Measurements from ENCODE around the gene SCART1.
"Not testable (repeated sequence)": the region's sequence is repeated elsewhere in the genome, so short reads cannot be mapped to it uniquely, and the experiment has no call there.

Gene SCART1

DNA sequence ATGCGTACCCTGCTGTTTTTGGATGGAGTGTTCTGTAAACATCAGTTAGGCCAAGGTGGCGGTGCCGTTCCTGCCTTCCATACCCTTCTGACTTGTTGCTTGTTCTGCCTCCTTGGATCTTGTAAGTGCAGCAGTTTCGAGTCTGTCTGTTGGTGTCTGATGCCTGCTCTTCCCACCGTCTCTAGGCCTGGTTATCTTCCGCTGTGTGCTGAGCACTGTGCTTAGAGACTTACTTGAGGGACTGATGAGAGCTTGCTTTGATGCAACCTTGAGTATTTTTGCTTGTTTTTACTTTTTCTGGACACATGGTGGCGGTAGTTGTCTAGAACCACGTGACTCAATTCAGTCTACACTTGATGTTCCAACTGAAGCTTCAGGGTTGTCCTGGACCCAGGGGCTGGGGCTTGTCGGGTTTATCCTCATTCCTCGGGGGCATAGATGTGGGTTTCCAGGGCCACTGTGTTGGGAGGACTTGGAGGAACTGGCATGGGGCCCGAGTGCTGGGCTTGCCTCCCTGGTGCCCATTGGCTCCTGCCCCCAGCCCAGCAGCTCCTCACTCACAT is 15.0 kb upstream of the SCART1 start:
- peak; percentile 39 for DNase-seq

DNA sequence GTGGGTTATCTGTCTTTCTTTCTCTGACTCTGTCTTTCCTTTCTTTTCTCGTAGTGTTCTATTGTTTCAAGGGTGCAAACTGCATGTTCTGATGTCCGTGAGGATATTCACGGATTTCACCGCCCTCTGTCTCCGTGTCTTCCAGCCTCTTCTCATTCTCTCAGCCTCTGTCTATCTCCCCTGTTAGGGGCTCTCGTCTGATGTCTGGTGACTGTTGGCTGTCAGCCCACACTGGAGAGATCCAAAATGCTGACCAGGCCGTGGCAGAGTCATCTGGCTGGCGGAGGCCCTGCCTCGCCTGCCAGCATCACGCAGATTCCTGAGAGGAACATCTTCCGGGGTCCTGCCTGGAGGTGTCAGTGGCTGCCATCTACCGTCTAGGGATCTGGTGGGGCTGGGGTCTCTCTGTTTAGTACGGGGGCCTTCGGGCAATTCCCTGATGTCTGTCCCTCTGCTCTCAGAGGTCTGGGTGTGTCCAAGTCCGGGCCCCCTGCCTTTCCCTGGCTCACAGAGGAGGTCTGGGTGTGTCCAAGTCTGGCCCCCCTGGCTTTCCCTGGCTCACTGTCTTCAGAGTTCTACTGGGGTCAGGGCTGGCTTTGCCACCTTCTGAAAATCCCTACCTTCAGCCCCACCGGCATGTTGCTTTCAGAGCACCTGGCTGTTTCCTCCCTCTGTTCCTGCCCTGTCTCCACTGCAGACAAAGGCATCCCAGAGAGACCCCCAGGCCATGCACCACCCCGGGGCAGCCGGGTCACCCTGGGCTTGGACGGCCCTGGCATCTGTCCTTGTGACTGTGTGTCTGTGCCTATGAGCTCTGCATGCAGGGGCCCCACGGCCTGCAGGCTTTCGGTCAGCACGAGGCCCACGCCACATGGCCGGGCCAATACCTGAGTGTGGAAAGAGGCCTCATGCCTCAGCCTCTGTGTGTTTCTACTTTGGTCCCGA is 14.0 kb upstream of the SCART1 start:
- no peak for DNase-seq

DNA sequence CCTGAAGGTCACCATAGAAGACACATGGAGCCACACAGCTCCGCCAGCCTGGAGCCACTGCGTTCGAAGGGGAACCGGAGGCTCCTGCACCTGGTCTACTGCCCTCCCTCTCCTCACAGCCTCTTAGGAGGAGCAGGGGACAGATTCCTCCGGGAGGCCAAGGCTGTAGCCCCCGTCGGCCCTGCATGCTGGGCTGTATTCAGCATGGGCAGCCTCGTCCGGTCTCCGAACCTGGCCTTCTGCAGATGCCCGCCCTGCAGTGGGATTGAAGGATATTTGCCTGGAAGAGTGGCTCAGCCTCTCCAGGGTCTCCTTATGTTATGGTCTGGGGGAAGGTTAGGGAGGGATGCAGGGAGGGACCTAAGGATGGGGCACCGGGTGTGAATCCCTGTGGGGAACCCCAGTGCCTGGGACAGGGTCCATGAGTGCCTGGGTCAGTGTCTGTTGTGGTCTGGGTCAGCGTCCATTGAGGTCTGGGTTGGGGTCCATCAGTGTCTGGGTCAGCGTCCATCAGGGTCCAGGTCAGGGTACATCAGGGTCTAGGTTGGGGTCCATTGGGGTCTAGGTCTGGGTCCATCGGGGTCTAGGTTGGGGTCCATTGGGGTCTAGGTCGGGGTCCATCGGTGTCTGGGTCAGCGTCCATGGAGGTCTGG is 13.0 kb upstream of the SCART1 start:
- DNase-seq: no peak

DNA sequence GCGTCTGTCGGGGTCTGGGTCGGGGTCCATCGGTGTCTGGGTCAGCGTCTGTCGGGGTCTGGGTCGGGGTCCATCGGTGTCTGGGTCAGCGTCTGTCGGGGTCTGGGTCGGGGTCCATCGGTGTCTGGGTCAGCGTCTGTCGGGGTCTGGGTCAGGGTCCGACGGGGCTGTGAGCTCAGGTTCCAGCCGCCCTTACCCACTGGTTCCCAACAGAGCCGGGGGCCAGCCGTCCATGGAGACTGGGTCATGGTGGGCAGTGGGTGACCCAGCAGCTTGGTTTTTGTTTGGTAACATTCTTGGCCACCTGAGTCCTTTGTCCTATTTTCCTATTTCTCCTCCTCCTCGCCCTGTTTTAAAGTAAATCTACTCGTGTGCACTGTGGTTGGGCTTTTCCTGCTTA is 12.4 kb upstream of the SCART1 start:
- DNase-seq: not testable (repeated sequence)

DNA sequence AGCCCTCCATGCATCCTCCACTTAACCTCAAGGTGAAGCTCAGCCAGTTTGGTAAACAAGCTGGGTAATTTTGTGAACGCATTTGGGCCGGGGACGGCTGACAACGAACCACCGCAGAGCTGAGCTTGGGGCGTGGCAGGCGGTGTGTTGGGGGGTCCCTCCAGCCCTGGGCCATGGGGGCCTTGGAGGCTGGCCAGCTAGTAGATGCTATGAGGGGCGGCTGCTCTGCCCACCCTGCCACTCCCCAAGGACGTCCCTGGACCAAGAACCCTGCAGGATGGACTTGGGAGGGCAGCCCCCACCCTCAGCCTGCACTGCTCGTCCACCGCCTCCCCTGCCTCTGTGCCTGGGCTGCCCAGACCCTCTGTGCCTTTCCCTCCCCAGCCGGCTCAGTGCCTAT is 12.0 kb upstream of the SCART1 start:
- no peak for DNase-seq

DNA sequence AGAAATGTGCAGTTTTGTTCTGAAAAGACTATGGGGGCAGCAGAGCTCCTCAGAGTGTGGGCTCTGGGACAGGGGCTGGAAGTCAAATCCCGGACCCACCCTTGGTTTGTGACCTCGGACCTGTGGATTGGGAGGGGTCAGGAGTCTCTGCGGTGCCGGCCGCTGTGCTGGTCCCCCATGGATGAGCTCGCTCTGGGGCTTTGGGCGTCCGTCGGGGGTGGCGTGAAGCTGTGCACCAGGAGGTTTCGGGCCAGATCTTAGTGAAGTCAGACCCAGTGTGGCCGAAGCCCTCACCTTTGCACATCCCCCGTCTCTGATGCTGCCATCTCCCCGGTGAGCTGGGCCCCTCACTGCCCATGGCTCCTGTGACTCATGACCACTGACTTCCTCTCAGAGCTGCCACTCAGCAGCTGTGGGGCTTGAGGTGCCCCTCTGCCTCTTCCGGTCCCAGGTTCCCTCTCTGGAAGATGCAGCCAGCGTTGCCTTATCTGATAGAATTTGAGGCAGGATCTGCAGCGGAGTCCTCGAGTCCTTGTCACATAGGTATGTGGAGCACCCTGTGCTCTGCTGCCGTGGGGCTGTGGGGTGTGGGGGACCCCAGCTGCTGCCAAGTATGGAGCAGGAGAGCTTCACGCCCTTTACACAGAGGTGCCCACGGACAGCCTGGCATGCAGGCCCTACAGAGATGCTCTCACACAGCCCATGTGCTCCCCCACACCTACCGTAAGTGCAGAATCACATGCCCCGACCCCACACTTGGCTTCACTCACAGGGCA is 11.4 kb upstream of the SCART1 start:
- DNase-seq: no peak

DNA sequence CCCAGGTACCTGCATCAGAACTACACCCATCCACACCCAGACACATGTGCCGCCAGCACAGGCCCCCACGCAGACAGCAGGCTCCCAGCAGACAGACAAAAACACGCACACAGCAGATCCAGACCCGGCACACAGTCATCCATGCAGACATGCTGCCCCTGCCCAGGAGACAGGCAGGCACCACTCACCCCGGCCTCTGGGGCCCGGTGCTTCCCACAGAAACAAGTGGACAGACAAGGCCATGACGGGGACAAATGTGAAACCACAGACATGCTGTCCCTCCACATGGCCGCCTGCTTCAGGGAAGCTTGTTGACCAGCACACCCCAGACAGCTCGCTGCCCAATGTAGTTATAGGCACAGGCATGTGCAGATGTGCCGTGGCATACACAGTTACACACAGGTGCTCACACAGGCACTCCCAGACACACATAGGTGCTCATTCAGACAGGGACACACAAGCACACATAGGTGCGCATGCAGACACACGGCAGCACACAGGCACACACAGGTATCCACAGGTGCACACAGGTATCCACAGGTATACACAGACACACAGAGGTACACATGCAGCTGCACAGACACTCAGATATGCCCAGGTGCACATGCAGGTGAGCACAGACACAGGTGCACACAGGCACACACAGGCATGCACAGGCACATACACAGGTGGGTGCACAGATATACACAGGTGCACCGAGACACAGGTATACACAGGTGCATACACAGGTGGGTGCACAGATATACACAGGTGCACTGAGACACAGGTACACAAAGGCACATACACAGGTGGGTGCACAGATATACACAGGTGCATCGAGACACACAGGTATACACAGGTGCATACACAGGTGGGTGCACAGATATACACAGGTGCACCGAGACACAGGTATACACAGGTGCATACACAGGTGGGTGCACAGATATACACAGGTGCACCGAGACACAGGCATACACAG is 10.5 kb upstream of the SCART1 start:
- DNase-seq: no peak

DNA sequence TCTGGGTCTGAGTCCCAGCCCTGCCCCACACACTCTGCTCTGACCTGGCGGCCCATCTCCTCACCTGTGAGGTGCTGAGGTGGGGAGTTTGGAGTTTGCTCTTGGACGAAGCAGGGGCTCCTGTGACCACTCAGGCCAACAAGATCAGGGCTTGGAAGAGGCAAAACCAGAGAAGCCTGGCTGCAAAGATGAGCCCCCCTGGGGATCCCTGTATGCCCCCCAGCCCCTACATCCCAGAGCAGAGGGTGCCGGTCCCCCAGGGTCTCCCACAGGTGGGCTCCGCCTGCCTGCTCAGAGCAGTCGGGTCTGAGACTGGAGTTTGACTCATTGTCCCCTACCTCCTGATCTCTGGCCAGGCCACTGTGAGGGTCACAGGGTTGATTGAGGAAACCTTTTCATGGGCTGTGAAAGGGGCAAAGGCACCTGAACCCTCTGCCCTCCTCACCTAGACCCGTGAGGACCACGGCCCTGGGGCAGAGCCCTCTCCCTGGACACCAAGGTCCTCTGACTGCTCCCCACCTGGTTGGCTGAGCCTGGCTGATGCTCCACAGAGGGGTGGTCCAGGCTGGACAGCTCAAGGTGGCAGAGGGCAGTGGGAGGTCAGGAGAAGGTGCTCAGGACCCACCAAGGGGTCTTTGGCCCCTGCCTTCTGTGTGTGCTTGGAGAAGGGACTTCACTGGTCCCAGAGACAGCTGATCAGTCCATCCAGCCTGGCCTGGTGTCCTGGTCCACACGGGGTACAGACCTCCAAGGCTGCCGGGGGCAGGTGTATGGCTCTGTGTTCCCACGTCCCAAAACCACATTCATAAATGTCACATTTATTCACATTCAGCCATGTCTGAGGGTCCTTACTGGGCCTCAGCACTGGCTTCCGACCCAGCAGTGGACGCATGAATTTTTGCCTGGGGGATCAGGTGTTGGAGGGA is 9.1 kb upstream of the SCART1 start:
- no peak for DNase-seq

DNA sequence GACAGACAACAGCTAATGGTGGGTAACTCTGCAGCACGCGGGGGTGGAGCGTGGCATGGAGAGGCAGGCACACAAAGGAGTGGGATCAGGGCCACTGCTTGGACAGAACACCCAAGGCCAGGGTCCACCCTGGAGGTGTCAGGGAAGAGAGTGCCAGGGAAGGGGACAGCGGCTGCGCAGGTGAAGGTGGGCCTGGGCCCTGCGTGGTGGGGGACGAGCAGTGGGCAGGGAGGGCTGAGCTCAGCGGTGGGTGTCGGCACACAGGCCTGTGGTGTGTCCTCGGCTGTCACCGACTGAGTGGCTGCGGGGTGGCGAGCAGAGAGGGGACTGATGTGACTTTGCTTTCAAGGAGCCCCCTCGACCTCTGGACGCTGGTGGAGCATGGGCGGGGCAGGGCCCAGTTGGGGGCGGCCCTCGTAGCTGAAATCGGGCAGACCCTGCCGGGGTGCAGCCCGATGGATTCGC is 8.4 kb upstream of the SCART1 start:
- DNase-seq: no peak

DNA sequence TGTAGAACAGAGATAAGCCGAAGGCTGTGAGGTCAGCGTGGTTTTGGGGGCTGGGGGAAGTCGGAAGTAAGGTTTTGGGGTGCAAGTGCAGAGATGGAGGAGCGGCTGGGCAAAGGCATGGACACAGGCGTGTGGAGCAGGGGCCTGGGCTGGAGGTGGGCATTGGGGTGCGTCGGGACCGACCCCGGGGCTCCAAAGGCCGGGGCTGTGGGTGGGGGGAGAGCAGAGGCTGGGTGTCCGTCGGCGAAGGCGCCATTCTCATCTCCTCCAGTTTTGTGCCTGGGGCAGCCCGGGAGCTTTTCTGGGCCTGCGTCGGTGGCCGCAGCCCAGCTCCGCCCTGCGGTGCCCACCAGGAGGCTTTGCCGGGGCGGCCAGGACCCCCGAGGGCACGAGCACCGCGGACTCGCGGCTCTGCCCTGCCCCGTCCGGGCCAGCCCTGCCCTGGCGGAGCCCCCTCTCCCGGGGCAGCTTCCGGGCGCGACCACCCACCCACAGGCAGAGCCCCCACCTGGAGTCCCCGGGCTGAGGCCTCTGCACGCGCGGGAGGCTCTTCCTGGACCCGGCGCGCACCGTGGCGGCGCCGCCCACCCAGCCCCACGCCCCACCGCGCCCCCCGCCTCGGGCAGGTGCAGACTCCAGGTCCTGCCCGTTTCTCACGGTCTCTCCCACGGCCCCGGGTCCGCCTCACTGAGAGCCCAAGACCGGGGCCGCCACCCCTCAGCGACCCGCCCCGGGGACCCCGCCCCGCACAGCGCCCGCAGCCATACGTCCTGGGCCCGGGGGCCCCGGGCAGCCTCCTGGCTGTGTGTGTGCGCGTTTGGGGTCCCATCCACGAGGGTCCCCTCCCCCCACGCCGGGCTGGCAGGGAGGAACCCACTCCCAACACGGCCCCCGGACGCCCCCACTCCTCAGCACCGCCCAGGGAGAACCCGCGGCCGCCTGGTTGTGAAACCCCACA is 7.7 kb upstream of the SCART1 start:
- DNase-seq: no peak

DNA sequence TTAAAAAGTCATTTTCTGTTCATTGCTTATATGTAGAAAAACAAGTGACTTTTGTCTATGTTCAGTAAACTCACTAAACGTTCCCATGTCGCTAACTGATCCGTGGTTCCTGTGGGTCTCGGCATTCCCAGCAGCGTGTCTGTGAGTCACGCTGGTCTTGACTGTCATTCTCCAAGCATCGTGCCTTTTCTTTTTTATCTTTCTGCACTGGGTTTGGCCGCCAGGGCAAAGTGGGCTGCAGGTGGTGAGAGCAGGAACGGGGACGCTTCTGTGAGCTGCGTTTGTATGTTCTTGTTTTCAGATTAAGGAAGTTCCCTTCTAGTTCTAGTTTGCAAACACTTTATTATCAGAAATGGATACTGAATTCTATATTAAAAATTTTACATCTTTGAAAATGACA is 6.8 kb upstream of the SCART1 start:
- no peak for DNase-seq

DNA sequence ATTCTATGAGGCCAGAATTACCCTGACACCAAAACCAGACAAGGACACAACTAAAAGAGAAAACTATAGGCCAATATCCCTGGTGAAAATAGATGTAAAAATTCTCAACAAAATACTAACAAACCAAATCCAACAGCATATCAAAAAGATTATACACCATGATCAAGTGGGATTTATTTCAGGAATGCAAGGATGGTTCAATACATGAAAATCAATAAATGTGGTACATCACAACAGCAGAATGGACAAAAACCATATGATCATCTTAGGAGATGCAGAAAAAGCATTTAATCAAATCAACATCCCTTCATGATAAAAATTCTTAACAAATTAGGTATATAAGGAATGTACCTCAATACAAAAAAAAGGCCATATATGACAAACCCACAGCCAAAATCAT is 5.6 kb upstream of the SCART1 start:
- no peak for DNase-seq

DNA sequence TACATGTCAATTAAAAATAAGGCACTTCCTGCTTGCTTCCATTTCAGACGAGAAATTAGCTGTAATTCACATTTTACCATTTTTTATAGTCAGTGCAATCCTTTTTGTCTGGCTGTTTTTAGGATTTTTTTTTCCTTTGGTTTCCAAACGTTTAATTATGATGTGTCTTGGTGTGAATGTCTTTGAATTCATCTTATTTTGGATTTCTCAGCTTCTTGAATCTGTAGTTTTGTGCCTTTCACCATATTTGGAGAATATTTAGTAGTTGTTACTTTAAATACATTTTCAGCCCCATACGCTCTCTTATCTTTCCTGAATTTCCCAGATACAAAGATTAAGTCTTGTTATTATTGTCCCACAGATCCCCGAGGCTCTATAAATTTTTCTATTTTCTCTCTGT is 2.4 kb upstream of the SCART1 start:
- DNase-seq: no peak

DNA sequence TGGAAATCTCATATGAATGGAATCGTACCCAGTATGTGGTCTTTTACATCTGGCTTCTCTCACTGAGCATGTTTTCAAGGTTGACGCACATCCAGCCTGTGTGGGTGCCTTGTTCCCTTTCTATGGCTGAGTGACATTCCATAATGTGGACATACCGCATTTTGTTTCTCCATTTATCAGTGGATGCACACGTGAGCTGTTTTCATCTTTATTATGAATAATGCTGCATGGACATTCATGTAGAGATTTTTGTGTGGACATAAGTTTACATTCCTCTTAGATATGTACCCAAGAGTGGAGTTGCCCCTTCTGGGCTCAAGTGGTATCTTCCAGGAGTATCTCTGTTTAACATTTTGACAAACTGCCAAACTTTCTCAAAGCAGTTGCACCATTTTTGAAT is 1.3 kb upstream of the SCART1 start:
- no peak for DNase-seq

DNA sequence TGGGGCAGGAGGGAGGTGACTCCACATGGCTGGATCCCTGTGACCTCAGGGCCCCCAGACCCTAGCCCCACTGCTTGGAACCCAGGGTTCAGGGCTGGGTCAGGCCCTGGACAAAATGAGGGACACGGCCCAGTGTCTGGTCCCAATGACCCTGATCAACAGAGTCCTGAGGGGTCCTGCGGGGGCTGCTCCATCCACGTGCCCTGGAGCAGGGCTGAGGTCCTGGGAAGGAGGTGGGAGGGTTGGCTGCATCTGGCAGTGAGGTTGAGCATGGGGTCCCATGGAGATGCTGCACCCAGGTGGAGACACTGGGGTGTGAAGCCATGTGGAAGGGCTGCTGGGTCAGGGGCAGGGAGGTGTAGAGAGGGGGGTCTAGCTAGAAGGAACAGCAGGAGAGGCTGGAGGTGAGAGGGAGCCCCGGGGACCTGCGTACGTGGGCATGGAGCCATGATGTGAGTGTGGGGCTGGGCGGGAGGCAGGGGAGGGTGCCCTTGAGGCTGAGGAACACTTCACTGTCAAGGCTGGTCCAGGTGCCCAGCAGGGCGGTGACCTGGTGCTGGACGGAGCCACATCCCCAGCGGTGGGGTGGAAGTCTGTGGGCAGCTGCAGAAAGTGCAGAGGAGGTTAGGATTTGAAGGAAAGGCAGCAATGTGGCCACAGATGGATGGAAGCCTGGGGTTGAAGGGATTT is 604 bp downstream of the SCART1 start:
- DNase-seq: no peak

DNA sequence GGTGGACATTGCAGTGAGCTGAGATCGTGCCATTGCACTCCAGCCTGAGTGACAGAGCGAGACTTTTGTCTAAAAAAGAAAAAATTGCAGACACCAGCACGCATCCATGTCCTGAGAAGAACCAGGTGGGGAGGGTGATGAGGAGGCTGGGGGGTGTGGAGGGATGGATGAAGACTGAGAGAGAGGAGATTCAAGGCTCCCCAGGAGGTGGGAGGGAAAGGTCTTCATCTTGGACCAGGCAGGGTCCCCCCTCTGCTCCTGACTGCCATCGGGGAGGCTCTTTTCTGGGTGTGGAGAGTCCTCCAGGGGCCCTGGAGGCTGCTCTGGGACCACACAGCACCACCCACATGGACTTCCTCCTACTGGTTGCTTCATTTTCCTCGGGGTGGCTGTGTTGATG is 1.5 kb downstream of the SCART1 start:
- no peak for DNase-seq

DNA sequence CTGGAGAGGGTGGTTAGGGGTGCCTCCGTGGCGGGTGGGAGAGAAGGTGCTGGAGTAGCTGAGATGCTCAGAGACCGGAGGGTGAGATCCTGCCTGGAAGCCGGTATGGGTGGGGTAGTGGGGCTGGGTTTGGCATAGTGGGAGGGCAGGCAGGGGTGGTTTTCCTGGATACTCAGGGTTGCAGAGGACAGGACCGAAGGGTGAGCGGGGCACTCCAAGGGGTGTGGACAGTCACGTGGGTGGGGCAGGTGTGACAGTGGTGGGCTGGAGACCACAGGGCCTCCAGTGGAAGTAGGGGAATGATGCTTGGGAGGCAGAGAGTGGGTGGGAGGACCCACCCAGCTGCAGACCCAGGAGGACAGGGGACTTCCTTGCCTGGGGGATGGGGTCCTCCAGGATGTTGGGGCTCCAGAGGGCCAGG is 1.9 kb downstream of the SCART1 start:
- DNase-seq: no peak

DNA sequence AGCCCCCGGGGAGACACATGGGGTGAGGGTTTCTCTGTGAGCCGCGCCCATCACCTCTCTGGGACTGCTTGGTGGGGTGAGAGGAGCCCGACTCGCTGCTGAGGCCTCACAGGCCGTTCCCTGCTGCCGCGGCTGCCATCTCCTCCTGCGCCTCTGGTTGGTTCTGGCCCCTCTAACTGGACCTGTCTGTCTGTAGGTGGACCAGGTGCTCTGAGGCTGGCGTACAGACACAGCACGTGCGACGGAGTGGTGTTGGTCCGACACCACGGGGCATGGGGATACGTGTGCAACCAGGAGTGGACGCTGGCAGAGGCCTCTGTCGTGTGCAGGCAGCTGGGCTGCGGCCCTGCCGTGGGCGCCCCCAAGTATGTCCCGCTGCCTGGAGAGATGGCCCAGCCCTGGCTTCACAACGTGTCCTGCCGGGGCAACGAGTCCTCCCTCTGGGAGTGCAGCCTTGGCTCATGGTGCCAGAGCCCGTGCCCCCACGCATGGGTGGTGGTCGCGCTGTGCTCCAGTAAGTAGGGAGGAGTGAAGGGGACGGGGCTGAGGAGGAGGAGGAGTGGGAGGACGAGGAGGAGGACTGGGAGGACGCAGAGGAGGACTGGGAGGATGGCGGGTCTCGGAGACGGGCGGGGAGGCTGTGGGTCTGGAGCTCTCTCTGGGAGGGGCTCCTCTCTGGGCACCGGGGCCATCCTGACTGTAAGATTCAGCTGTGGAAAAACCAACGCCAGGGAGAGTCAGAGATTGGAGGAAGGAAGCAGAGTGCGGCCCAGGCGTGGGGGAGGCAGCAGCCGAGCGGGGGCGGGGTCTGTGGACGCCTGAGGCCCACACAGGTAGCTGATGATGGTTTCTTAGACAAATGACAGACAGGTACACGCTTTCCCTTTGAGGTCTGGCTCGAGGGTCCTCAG is 2.6 kb downstream of the SCART1 start:
- DNase-seq: no peak
